NOMO-1 treated with dmso at 0.1 percent for 144 hours (cell line): Measurements from ENCODE around the gene ZFP36L1.

Experiments
- DNase-seq: peaks from one replicate; lab custom pipeline; 2025; ENCODE audit not compliant: unreplicated experiment; lab: John Stamatoyannopoulos, UW

The ZFP36L1 gene

DNA sequence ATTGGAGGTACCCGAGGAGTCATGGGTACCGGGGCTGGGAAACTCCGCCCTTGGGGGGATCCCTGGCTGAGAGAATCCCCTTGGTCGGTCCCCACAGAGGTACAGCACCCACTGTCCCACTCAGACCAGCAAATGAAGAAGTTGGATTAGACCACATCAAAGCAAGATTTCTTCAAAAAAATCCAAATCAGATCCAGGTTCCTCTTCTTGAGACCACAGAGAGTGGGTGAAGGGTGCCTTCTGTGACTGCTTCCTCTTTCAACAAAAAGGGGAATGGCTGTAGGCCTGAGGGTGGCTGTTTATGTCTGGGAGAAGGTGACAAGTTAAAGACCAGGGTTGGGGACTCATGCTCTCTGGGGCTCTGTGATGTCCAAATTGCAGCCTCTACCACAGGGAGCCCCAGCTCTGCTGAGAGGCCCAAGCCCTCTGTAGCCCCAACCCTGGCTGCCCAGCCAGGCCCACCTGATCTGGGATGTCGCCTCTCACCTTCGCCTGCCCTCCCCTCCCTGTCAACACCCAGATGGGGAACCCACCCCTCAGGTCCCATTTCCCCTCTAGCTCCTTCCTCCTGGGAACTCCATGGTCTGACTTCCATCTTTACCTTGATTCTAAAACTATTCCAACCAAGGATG is 50.9 kb downstream of the ZFP36L1 start:
- peak; percentile 91 for DNase-seq

GRCh38 chr14:68741477-68741791 is 51.4 kb downstream of the ZFP36L1 start:
- no peak for DNase-seq

GRCh38 chr14:68740788-68741476 is 51.9 kb downstream of the ZFP36L1 start:
- no peak for DNase-seq

- no peak for DNase-seq
Measured at GRCh38 chr14:68739701-68740100, 53.2 kb downstream of the ZFP36L1 start.

DNA sequence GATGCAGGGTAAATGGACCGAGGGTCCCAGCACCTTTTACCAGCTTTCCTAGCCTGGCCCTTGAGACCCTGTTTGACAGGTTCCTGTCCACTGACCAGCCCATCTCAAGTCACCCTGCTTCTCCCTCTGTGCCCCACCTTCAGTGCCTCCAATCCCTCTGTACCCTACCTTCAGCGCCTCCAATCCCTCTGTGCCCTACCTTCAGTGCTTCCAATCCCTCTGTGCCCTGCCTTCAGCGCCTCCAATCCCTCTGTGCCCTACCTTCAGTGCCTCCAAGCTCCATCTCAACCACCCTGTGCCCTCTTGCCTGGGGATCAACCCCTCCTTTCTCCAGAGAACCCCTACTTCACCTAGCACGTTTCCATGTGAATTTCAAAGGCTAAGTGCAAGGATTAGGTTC is 54.3 kb downstream of the ZFP36L1 start:
- DNase-seq, result no peak
